ENCODE results near the gene FAM110D.

The FAM110D gene

GRCh38 chr1:26164036-26164860 lies 5.4 kb downstream of the FAM110D start:
- DNase-seq = no peak

DNA sequence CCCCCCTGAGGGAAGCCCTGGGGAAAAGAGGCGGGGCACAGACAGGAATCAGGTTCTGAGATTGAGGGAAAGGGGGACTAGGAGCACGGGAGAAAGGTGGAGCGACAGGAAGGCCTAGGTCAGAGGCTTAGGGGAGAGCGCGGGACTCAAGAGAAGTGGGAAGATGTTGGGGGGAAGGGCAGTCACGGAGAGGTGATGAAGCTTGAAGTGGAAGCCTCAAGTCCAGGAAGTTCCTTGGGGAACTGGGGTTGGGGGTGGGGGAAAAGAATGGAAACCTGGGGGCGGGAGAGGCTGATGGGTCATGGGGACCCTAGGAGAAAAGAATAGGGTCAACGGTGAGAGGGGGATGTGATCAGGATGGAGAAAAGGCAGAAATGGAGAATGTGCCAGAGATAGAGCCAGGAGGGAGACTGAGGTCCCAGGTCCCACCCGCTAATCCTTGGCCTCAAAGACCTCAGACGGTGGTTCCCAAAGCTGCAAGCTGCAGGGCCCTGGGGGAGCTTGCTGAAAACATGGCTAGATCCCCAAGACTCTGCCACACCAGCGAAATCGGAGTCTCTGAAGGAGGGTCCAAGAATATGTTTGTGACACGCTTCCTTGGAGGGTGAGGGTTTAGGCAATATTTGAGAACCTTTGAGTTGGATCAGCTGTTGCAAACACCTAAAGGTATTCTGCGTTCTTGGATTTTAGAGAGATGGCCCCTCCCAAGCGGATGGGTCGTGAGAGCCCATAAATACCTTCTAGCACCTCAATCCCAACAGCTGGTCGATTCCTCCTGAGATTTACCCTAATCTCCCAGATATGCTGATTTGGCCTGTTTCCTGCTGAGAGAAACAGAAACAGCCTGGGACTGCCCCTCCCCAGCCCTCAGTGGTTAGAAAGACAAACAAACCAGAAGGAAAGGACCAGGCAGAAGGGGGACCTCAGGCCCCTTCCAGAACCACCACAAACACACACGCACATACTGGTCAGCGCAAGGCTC lies 6.3 kb downstream of the FAM110D start:
- DNase-seq = no peak

GRCh38 chr1:26166719-26167281 lies 7.9 kb downstream of the FAM110D start:
- DNase-seq = no peak

GRCh38 chr1:26168410-26169197 lies 9.7 kb downstream of the FAM110D start, which contains the start of gene C1orf232:
TSS of gene C1orf232 (minus strand) at chr1:26168963. CDS start at chr1:26168499, 464 bp downstream.
- peak; percentile 60 to 65 for DNase-seq

DNA sequence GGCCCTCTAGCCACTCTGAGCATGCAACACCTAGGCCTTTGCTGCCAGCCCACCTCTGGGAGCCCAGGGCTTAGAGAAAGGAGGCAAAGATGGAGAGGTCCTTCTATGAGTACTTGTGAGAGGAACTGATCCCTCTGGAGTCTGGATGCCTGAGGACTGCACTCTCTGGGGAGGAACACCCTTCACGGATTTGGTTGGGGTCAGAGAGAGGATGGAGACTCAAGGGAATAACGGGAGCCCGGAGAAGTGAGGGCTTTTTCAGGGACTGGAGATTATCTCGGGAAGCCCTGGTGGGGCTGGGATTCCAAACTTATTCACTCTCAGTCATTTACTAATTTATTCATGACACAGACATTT lies 10.3 kb downstream of the FAM110D start:
- no peak for DNase-seq

DNA sequence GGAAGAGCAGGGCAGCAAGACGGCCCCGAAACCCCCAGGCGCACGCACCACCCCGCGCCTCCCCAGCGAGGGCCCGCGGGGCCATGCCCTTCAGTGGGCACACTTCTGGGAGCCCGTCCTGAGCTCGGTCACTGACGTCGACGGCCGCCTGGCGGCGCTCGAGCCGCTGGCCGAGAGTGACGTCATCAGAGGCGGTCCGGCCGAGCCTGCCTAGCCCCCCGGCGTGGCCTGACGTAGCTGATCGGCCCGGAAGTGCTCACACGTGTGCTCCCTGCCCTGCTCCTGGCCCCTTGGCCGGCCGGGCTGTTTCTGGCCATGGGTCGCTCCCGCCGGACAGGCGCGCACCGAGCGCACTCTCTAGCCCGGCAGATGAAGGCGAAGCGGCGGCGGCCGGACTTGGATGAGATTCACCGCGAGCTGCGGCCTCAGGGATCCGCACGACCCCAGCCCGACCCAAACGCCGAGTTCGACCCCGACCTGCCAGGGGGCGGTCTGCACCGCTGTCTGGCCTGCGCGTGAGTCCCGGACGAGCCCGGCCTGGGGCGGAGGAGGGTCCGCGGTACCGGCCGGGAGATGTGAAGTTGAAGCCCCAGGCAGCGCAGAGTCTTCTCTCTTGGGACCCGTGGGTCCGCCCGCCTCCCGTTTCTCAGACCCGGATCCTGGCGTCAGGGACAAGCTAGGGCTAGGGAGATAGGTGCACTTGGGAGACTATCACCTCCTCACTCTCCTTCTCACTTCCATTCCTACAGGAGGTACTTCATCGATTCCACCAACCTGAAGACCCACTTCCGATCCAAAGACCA lies 11.0 kb downstream of the FAM110D start, which contains the start of gene ZNF593:
Gene ZNF593 (plus strand): TSS at position 240 of the 803 bp plus-strand sequence. CDS start 76 bp downstream, at position 316.
- DNase-seq = peak; percentile 41 to 67

DNA sequence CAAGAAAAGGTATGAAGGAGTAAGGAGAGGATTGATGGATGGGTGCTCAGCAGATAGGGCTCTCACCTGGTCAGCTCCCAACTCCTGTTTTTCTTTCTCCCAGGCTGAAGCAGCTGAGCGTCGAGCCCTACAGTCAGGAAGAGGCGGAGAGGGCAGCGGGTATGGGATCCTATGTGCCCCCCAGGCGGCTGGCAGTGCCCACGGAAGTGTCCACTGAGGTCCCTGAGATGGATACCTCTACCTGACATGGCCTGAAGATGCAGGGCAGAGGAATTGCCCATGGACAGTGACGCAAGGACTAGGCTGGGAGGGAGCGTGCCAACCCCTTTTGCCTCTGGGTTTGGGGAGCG lies 11.6 kb downstream of the FAM110D start:
- DNase-seq = no peak

GRCh38 chr1:26171084-26172072 lies 12.5 kb downstream of the FAM110D start, which contains the start of gene ZNF593OS:
TSS of gene ZNF593OS (minus strand) at chr1:26171832. CDS start at chr1:26171661, 171 bp downstream.
- no peak for DNase-seq

GRCh38 chr1:26175346-26175745 lies 16.5 kb downstream of the FAM110D start:
- DNase-seq = no peak

- peak in 1 of 2 experiments; percentile 29 for DNase-seq
These were observed 18.4 kb downstream of the FAM110D start, which contains the start of gene CNKSR1 for GRCh38 chr1:26177182-26177684. TSS of gene CNKSR1 (plus strand) at chr1:26177491. CDS start at chr1:26177548, 57 bp downstream.

- no peak for DNase-seq
These were observed 21.2 kb downstream of the FAM110D start for GRCh38 chr1:26180010-26180506.

DNA sequence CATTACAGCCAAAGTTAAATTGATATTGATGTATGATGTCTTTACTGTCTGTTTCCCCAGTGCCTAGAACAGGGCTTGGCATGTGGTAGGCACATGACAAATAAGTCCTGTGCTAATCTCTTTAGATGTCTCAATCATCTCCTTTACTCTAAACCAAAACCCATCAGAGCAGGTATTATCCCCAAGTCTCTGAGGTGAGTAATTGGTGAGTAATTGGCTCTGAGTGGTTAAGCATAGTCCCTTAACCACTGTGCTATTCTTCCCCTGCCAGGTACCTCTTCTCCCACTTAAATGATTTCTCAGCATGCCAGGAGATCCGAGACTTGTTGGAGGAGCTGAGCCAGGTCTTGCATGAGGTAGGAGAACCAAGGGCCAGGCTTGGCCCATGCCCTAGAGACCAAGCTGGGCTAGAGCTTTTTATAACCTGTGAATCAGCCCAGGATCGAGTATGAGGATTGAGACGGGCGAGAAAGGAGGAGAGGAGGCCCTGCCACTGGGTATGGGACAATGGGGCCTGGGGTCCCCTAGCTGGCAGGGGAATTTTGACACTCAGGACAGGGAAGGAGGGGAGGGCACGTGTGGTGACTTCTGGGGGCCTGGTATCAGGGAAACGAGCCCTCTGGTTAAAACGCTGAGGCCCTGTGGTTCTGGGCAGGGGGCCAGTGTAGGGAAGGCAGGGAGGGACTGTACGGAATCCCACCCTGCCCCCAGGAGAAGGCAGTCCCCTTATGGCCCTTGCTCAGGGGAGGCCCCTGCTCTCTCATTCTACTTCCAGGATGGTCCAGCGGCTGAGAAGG lies 22.9 kb downstream of the FAM110D start:
- no peak for DNase-seq

DNA sequence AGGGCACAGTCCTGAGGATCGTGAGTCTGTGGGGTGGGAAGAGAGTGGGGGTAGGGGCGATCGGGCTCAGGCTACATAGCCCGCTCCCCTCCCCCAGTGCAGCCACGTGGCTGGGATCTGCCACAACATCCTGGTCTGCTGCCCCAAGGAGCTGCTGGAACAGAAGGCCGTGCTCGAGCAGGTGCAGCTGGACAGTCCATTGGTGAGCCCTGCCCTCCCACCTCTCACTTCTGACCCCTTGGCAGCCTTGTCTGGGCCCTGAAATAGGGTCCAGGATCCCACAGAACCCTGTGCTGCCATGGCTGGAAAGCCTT lies 23.5 kb downstream of the FAM110D start:
- DNase-seq = no peak

GRCh38 chr1:26184086-26184485 lies 25.2 kb downstream of the FAM110D start:
- DNase-seq = no peak

DNA sequence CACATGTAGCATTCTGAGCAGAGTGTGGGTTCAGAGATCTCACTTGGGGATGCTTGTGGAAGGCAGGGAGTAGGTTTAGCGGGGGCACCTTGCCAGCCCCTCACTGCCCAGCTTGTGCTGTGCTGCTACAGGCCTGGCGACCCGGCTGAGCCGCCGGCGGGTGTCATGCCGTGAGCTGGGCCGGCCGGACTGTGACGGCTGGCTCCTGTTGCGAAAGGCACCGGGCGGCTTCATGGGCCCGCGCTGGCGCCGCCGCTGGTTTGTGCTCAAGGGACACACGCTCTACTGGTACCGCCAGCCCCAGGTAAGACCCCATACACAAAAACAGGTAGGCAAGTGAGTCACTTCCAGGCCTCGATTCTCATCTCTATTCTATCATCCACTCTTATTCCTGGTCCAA lies 26.0 kb downstream of the FAM110D start:
- no peak for DNase-seq

GRCh38 chr1:26187882-26188281 lies 29.0 kb downstream of the FAM110D start:
- DNase-seq = no peak

DNA sequence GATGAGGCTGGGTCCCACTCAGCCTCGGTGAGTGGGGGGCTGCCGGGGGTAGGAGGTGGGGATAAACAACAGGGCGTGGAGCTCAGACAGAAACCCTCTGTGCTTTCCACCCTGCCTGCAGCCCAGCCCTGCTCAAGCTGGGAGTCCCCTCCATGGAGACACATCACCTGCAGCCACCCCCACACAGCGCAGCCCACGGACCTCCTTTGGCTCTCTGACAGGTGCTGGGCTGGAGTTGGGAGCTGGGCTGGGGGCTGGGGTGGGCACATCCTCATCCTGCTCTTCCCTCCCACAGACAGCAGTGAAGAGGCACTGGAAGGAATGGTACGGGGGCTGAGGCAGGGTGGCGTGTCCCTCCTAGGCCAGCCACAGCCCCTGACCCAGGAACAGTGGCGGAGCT lies 29.6 kb downstream of the FAM110D start:
- no peak for DNase-seq

DNA sequence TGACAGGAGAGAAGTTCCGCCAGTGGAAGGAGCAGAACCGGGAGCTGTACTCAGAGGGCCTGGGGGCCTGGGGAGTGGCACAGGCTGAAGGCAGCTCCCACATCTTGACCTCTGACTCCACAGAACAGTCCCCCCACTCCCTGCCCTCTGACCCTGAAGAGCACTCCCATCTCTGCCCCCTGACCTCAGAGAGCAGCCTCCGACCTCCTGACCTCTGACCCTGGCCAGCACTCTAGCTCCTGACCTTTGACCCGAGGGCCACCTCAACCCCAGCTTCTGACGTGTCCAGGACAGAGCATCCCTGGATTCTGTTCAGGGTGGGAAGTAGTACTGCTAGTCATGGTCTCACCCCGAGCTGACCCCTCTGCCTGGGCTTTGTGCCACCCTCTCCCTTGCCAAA lies 30.5 kb downstream of the FAM110D start:
- DNase-seq = no peak

GRCh38 chr1:26189751-26190275 lies 30.9 kb downstream of the FAM110D start:
- no peak for DNase-seq
